Choroid plexus epithelial cell (primary cell): ENCODE results near the gene HGS.
A peak's percentile ranks its signal among the peaks of the same experiment; 100 is the strongest.

Source experiments
- DNase-seq: peaks from one replicate; pipeline ENCODE4 v3.0.0-alpha.2; 2010; ENCODE audit warnings: low read depth
- H3K4me3 ChIP-seq: 2 replicates; pipeline ENCODE4 v1.5.1; 2011; ENCODE audit warnings: low read depth, mild to moderate bottlenecking, control low read depth, low read length, moderate library complexity
- TF ChIP-seq, protein P1 (sequence below): conservative IDR thresholded peaks from 2 replicates; pipeline ENCODE4 v1.5.1; 2011; ENCODE audit warnings: low read depth, mild to moderate bottlenecking, control low read depth, inconsistent platforms, low read length, moderate library complexity

Gene HGS

DNA sequence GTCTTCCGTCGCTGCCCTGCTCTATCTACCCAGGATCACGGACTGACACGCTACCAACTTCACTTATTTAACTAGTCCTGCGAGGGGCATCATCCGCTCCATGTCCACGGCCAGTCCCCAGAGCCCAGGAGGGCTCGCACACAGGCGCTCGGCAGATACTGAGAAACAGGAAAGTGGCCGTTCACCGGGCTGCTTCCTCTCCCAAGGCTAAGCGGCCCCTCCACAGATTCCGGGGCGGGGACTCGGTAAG, 17.8 kb upstream of the HGS start:
- peak; percentile 44 for DNase-seq
- TF ChIP-seq, protein P1, sequence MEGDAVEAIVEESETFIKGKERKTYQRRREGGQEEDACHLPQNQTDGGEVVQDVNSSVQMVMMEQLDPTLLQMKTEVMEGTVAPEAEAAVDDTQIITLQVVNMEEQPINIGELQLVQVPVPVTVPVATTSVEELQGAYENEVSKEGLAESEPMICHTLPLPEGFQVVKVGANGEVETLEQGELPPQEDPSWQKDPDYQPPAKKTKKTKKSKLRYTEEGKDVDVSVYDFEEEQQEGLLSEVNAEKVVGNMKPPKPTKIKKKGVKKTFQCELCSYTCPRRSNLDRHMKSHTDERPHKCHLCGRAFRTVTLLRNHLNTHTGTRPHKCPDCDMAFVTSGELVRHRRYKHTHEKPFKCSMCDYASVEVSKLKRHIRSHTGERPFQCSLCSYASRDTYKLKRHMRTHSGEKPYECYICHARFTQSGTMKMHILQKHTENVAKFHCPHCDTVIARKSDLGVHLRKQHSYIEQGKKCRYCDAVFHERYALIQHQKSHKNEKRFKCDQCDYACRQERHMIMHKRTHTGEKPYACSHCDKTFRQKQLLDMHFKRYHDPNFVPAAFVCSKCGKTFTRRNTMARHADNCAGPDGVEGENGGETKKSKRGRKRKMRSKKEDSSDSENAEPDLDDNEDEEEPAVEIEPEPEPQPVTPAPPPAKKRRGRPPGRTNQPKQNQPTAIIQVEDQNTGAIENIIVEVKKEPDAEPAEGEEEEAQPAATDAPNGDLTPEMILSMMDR, result no peak
- peak overlapping the region; percentile 94 for H3K4me3 ChIP-seq

DNA sequence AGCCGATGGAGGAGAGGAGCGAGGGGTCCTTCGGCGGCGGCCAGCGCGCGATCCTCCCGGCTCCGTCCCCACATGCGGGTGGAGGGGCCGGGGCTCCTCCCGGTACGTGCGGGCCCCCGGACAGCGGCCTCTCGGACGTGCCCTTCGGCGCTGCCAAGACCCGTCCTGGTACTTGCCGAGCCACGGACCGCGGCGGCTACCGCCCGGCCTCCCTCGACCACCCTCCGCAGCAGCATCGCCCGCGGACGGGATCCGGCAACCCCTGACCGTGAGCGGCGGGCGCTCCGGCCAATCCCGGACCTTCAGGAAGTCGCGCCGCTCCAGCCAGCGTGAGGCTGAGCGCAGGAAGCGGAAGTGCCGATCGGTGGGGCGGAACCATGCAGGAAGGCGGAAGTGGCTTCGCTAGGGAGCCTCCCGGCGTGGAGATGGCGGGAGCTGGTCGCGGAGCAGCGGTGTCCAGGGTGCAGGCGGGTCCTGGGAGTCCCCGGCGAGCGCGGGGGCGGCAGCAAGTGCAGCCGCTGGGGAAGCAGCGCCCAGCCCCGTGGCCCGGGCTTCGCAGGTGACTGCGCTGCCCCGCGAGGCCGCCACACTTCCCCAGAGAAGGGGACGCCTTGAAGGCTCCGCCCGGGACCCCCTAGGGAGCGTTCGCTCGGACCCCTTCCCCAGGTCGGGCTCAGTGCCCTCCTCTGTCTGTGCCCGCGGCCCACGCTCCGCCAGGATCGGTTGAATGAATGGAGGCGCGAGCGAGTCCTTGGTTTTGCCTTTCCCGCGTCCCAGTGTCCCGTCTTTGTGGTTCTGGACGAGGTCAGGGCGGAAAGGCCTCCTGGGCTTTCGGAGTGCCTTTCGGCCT, 17.2 kb upstream of the HGS start, which contains the start of the genes CCDC137 and OXLD1:
TSS of gene CCDC137 (plus strand) at position 396 of the 850 bp plus-strand sequence. CDS start at position 426, 30 bp downstream.
TSS of gene OXLD1 (minus strand) at position 264 of the 850 bp plus-strand sequence. CDS start at position 236, 28 bp downstream.
- DNase-seq, result peak; percentile 98
- peak within 1 kb of the TSS; percentile 94 for H3K4me3 ChIP-seq
- TF ChIP-seq, protein P1, result no peak

DNA sequence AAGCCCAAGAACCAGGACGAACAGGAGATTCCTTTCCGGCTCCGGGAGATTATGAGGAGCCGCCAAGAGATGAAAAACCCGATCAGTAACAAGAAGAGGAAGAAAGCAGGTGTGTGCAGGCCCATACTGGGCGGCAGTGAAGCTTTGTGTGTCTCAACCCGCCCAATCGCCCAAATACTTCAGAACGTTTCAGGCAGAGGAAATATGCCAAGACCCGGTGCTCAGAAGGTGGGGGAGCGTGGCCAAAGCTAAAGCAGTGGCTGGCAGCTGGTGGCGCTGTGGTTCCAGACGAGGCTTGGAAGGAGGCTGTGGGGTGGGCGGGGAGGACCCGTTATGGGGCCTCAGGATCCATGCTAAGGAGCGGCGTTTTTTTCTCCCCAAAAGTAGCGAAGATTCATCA, 16.1 kb upstream of the HGS start:
- TF ChIP-seq, protein P1, result peak; percentile 15
- no peak for DNase-seq
- H3K4me3 ChIP-seq, result no peak overlapping the region

DNA sequence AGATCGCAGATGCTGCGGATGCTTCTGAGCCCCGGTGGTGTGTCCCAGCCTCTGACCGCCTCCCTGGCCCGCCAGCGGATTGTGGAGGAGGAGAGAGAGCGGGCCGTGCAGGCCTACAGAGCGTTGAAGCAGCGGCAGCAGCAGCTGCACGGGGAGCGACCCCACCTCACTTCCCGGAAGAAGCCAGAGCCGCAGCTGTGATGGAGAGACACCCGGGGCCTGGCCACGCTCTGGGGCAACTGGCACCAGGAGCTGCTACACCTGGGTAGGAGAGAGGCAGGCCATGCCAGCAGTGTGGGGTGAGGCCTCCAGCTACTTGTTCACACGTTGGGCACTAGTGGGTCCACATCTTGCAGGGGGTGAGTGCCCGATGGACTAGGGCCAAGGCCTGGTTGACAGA, 11.3 kb upstream of the HGS start:
- TF ChIP-seq, protein P1, result no peak
- H3K4me3 ChIP-seq, result no peak overlapping the region

DNA sequence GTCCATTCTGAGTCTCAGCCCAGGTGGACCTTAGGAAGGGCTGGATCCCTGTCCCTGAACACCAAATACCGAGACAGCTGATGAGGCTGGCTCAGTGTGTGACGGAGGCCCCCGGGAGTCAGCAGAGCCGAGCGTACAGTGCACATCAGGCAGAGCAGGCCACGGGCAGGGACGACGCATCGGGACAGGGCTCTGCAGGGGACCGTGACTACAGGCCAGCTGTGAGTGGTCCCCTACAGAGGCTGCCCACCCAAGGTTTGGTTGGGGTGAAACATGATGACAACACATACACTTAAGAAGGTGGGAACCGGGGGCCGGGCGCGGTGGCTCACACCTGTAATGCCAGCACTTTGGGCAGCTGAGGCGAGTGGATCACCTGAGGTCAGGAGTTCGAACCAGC, 10.9 kb upstream of the HGS start:
- DNase-seq, result no peak
- TF ChIP-seq, protein P1, result no peak
- no peak overlapping the region for H3K4me3 ChIP-seq

More for the DNA sequence above, 11.3 kb upstream of the HGS start:
- no peak for DNase-seq

DNA sequence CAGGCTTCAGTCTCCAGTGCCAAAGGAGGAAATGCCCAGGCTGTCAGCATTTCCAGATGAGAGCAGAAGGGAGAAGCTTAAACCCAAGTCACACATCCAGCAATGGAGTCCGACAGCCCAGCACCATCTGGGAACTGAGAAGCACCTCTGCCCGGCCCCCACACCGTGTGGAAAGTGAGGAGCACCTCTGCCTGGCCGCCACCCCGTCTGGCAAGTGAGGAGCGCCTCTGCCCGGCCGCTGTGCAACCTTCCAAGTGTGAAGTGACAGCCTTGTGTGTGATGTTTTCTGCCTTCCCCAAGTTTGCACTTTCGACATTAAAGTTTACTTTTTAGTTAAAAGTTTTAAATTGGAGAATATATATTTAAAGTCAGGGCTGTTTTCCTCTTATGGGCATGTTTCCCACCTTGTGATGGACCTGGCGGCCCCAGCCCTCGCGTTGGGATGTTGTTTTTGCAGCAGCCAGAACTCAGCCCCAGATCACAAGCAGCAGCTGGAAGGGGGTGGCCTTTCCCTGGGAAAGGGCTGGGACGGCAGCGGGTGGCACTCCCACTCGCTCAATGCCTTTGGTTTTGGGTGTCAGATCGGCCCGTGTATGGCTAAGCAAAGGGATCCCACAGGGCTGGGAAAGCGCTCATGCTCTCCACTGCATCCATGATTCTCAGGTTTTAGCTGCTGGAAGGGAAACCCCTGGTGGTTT, 10.1 kb upstream of the HGS start:
- no peak for DNase-seq
- TF ChIP-seq, protein P1, result no peak
- H3K4me3 ChIP-seq, result no peak overlapping the region
